Lower lobe of right lung (tissue), 2 donors: ENCODE results near the gene BANF2. TPM values are rescaled to one million over a fixed set of nuclear protein-coding genes. Genes with fewer than 3 reads are reported as not detected.
"Not testable (repeated sequence)": the region's sequence is repeated elsewhere in the genome, so short reads cannot be mapped to it uniquely, and the experiment has no call there.

Experiments
- ATAC-seq, 2 donors: fragments of 200-7000 bp; cut with Tn5 transposase; one replicate each; pipeline ENCODE4 v1.9.1; 2020 to 2022; ENCODE audit warnings: mild to moderate bottlenecking in 2 of 2, moderate library complexity in 2 of 2
- DNase-seq: peaks from one replicate; pipeline ENCODE4 v3.0.0-alpha.2; 2020
- H3K27ac ChIP-seq: fragments of 200-600 bp; one replicate; pipeline ENCODE4 v1.8.0; 2022
- H3K27me3 ChIP-seq: fragments of 200-600 bp; one replicate; pipeline ENCODE4 v1.8.0; 2022; ENCODE audit warnings: low read depth
- H3K36me3 ChIP-seq: fragments of 200-600 bp; one replicate; pipeline ENCODE4 v1.8.0; 2022; ENCODE audit warnings: mild to moderate bottlenecking
- H3K4me1 ChIP-seq: fragments of 200-600 bp; one replicate; pipeline ENCODE4 v1.8.0; 2022
- H3K4me3 ChIP-seq: fragments of 200-600 bp; one replicate; pipeline ENCODE4 v1.8.0; 2022; ENCODE audit warnings: mild to moderate bottlenecking
- H3K9me3 ChIP-seq: fragments of 200-600 bp; one replicate; pipeline ENCODE4 v1.8.0; 2022
- intact Hi-C: fragments of 100-400 bp; cut with DNase I; formaldehyde crosslinking; loops from one replicate; pipeline ENCODE4 v1.11.0; 2022
- total RNA-seq: library from RNA; stranded (reverse); fragmentation: NEBNext Ultra II Directional; extraction: Animal tissue kit (Norgen Biotek cat#: 25700); gene quantifications from one replicate; pipeline ENCODE4 v1.2.1, GENCODE V29; 2021
- TF ChIP-seq, protein P1 (sequence below): fragments of 200-600 bp; IDR thresholded peaks from one replicate; pipeline ENCODE4 v1.8.0; 2022; ENCODE audit warnings: antibody characterized with exemption, mild to moderate bottlenecking
- donor health status: DM: no; HTN: yes; CAD: no; lungs with severe emphysema.

Gene BANF2
- total RNA-seq, 1 donor from 2014 or later: not detected

DNA sequence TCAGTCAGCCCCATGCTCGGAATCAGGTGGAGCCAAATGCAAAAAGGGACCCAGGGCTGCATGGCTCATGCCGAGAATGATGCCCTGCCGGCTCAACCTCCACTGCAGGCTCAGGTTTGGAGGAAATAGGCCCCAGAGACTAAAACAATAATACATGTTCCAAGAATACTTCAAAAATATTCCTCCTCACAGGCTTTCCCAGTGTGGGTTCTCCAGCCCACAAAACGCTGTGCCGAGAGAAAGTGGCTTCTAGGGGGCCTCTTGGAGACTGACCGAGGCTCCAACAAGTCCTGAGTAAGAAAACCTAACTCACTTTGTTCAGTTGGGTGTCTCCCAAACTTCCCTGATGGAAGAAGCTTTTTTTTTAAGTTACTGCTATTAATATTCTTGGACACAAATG, 73.9 kb downstream of the BANF2 start:
- TF ChIP-seq, protein P1, sequence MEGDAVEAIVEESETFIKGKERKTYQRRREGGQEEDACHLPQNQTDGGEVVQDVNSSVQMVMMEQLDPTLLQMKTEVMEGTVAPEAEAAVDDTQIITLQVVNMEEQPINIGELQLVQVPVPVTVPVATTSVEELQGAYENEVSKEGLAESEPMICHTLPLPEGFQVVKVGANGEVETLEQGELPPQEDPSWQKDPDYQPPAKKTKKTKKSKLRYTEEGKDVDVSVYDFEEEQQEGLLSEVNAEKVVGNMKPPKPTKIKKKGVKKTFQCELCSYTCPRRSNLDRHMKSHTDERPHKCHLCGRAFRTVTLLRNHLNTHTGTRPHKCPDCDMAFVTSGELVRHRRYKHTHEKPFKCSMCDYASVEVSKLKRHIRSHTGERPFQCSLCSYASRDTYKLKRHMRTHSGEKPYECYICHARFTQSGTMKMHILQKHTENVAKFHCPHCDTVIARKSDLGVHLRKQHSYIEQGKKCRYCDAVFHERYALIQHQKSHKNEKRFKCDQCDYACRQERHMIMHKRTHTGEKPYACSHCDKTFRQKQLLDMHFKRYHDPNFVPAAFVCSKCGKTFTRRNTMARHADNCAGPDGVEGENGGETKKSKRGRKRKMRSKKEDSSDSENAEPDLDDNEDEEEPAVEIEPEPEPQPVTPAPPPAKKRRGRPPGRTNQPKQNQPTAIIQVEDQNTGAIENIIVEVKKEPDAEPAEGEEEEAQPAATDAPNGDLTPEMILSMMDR: no peak
- ATAC-seq (no peak), DNase-seq (no peak)
- no peaks in the 10 kb centered on the region for H3K36me3 ChIP-seq
- H3K4me3 ChIP-seq: no peak overlapping the region
- H3K4me1 ChIP-seq: no peaks in the 10 kb centered on the region
- intact Hi-C loops: no loop called here
- H3K9me3 ChIP-seq: no peaks in the 10 kb centered on the region
- H3K27me3 ChIP-seq: no peaks in the 10 kb centered on the region
- no peak overlapping the region for H3K27ac ChIP-seq

DNA sequence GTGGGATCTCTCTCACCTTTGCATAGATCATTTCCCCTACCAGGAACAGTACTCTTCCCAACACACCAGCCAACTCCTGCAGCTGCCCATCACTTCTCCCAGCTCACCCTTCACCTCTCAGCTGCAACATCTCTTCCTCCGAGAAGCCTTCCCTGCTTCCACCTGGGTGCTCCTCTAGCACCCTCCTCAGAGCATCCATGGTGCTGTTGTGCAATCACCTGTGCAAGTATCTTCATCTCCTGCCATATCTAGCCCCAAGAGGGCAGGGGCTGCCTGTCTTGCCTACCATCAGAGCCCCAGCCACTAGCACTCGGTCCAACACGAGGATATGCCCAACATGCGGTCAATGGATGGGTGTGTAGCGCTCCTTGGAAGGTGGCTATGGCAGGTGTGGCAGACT, 75.8 kb downstream of the BANF2 start:
- H3K4me1 ChIP-seq: no peaks in the 10 kb centered on the region
- DNase-seq: no peak
- H3K36me3 ChIP-seq: no peaks in the 10 kb centered on the region
- no peak overlapping the region for H3K27ac ChIP-seq
- no peaks in the 10 kb centered on the region for H3K9me3 ChIP-seq
- no peak for ATAC-seq
- no peak overlapping the region for H3K4me3 ChIP-seq
- no peaks in the 10 kb centered on the region for H3K27me3 ChIP-seq
- TF ChIP-seq, protein P1: no peak
- intact Hi-C loops: no loop called here

DNA sequence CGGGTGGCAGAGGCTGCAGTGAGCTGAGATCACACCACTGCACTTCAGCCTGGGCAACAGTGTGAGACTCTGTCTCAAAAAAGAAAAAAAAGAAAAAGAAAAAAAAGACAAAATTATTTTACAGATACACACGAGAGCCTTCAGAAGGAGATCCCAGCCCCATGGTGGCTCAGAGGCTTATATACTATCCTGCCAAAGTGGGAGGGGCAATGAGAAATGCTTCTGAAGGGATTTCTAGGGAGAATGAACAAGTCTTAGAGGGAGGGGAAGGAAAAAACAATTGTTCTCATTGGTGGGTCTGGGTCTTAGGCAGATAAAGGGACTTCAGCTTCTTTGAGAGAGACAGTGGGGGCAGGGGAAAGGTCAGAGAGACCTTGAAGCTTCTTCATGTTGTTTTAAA, 76.8 kb downstream of the BANF2 start:
- H3K27me3 ChIP-seq: no peaks in the 10 kb centered on the region
- intact Hi-C loops: no loop called here
- no peak overlapping the region for H3K4me3 ChIP-seq
- no peak overlapping the region for H3K27ac ChIP-seq
- no peaks in the 10 kb centered on the region for H3K36me3 ChIP-seq
- DNase-seq: no peak
- no peaks in the 10 kb centered on the region for H3K9me3 ChIP-seq
- TF ChIP-seq, protein P1: no peak
- ATAC-seq: no peak
- no peaks in the 10 kb centered on the region for H3K4me1 ChIP-seq

DNA sequence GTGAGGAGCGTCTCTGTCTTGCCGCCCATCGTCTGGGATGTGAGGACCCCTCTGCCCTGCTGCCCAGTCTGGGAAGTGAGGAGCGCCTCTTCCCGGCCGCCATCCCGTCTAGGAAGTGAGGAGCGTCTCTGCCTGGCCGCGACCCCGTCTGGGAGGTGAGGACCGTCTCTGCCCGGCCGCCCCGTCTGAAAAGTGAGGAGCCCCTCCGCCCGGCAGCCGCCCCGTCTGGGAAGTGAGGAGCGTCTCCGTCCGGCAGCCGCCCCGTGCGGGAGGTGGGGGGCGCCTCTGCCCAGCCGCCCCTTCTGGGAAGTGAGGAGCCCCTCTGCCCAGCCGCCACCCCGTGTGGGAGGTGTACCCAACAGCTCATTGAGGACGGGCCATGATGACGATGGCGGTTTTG, 79.2 kb downstream of the BANF2 start:
- H3K36me3 ChIP-seq, DNase-seq, ATAC-seq, intact Hi-C loops, H3K4me1 ChIP-seq, H3K9me3 ChIP-seq, H3K27ac ChIP-seq, H3K4me3 ChIP-seq, H3K27me3 ChIP-seq: not testable (repeated sequence)

DNA sequence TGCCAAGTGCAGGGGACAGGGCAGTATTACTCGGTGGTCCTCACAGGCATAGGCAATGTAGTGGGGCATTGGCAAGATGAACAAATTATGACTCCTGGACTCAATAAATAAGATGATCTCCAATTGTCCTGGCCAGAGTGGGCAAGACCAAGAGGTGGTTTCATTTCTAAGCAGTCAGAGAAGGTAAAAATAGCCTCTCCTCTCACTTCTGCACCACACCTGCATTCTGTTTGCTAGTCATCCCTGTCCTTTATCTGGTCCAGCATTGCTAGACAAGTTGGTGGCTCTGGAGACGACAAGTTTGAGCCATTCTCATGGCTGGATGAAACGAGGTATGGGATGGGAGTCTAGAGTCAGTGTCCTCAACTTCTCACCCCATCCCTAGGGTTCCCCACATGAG, 83.0 kb downstream of the BANF2 start:
- intact Hi-C loops: no loop called here
- ATAC-seq: no peak
- Histone ChIP-seq H3K9me3 (no peaks in the 10 kb centered on the region), H3K36me3 (no peaks in the 10 kb centered on the region), H3K4me1 (peaks cover 9% of the 10 kb centered on the region), H3K27ac (no peak overlapping the region), H3K4me3 (no peak overlapping the region), H3K27me3 (no peaks in the 10 kb centered on the region)
- DNase-seq: no peak
- TF ChIP-seq, protein P1: no peak

DNA sequence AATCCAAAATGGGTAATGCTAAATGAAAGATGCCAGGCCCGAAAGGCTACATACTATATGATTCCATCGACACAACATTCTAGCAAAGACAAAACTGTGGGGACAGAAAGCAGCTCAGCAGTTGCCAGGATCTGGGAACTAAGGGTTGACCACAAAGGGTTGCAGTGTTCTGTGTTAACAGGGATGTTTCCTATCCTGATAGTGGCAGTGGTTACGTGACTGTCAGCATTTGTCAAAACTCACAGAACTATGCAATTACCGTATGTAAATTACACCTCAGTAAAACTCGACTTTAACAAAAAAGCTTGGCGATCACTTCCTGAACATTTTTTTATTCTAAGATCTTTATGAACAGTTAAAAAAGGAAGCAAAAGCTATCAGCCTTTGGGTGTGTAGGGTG, 83.9 kb downstream of the BANF2 start:
- intact Hi-C loops: no loop called here
- TF ChIP-seq, protein P1: no peak

More for the DNA sequence above, 83.9 kb downstream of the BANF2 start:
- Histone ChIP-seq H3K4me1 (peaks cover 9% of the 10 kb centered on the region), H3K27me3 (no peaks in the 10 kb centered on the region), H3K4me3 (no peak overlapping the region), H3K9me3 (no peaks in the 10 kb centered on the region), H3K27ac (no peak overlapping the region), H3K36me3 (no peaks in the 10 kb centered on the region)
- ATAC-seq (no peak), DNase-seq (no peak)
